H54 (cell line): ENCODE measurements around the gene ME2.
"Not testable (repeated sequence)": the region's sequence is repeated elsewhere in the genome, so short reads cannot be mapped to it uniquely, and the experiment has no call there.

Source experiments
- DNase-seq: peaks from one replicate; pipeline ENCODE4 v3.0.0; 2011; ENCODE audit warnings: low spot score, mixed read lengths; ENCODE audit not compliant: insufficient read length
- FAIRE-seq: peaks from 3 replicates; lab custom pipeline; 2011; peaks lifted over from hg19 to GRCh38; lab: Jason Lieb, UNC
- POLR2A ChIP-seq: IDR thresholded peaks from 2 replicates; pipeline ENCODE4 v1.6.1; 2011; ENCODE audit warnings: low read depth, mild to moderate bottlenecking, low read length

Gene ME2

GRCh38 chr18:50989711-50990110 lies 110.8 kb downstream of the ME2 start:
- no peak for TF ChIP-seq POLR2A
- no peak for FAIRE-seq
- DNase-seq: no peak

- DNase-seq: no peak
- no peak for TF ChIP-seq POLR2A
- FAIRE-seq: no peak
These were observed 113.4 kb downstream of the ME2 start for GRCh38 chr18:50992351-50992762.

GRCh38 chr18:50994031-50994430 lies 115.1 kb downstream of the ME2 start:
- no peak for DNase-seq
- no peak for TF ChIP-seq POLR2A
- FAIRE-seq: no peak

- DNase-seq, FAIRE-seq: not testable (repeated sequence)
These were observed 124.3 kb downstream of the ME2 start for GRCh38 chr18:51003174-51003573.
